MM.1S (cell line): ENCODE measurements around the gene ABCA3.

Source experiments
- DNase-seq: peaks from one replicate; pipeline ENCODE4 v3.0.0-alpha.2; 2015
- H2AFZ ChIP-seq: fragments of 300-600 bp; sonication (generic); 2 replicates; pipeline ENCODE4 v1.6.0; 2016; ENCODE audit warnings: antibody characterized with exemption, low read length
- H3F3A ChIP-seq: fragments of 300-600 bp; sonication (generic); 2 replicates; pipeline ENCODE4 v1.6.1; 2016; ENCODE audit warnings: mild to moderate bottlenecking, antibody characterized with exemption, low read length, moderate library complexity, mixed read lengths; ENCODE audit not compliant: insufficient read depth
- H3K27ac ChIP-seq: fragments of 300-600 bp; sonication (generic); 2 replicates; pipeline ENCODE4 v1.5.1; 2016; ENCODE audit warnings: mild to moderate bottlenecking, low read length
- H3K27me3 ChIP-seq: fragments of 300-600 bp; sonication (generic); replicated peaks from 2 replicates; pipeline ENCODE4 v1.6.0; 2016; ENCODE audit warnings: low read length; ENCODE audit not compliant: insufficient read depth
- H3K36me3 ChIP-seq: fragments of 300-600 bp; sonication (generic); replicated peaks from 2 replicates; pipeline ENCODE4 v1.6.1; 2016; ENCODE audit warnings: mild to moderate bottlenecking, low read length, mixed read lengths; ENCODE audit not compliant: insufficient read depth
- H3K4me1 ChIP-seq: fragments of 300-600 bp; sonication (generic); 2 replicates; pipeline ENCODE4 v1.6.1; 2016; ENCODE audit warnings: low read length, mixed read lengths
- H3K4me2 ChIP-seq: fragments of 300-600 bp; sonication (generic); 2 replicates; pipeline ENCODE4 v1.6.0; 2016; ENCODE audit warnings: low read depth, low read length
- H3K4me3 ChIP-seq: fragments of 300-600 bp; sonication (generic); 2 replicates; pipeline ENCODE4 v1.5.1; 2016; ENCODE audit warnings: low read length, mixed read lengths
- H3K79me2 ChIP-seq: fragments of 300-600 bp; sonication (generic); 2 replicates; pipeline ENCODE4 v1.6.1; 2016; ENCODE audit warnings: mixed run types, low read length, mixed read lengths
- H3K9ac ChIP-seq: fragments of 300-600 bp; sonication (generic); 2 replicates; pipeline ENCODE4 v1.6.1; 2016; ENCODE audit warnings: low read length, mixed read lengths
- H3K9me2 ChIP-seq: fragments of 300-600 bp; sonication (generic); replicated peaks from 2 replicates; pipeline ENCODE4 v1.6.1; 2016; ENCODE audit warnings: mild to moderate bottlenecking, low read length, mixed read lengths; ENCODE audit not compliant: insufficient read depth
- H3K9me3 ChIP-seq: fragments of 300-600 bp; sonication (generic); replicated peaks from 2 replicates; pipeline ENCODE4 v1.6.1; 2016; ENCODE audit warnings: mild to moderate bottlenecking, low read length, mixed read lengths; ENCODE audit not compliant: insufficient read depth
- H4K20me1 ChIP-seq: fragments of 300-600 bp; sonication (generic); 2 replicates; pipeline ENCODE4 v1.6.1; 2016; ENCODE audit warnings: mild to moderate bottlenecking, low read length, moderate library complexity, mixed read lengths; ENCODE audit not compliant: insufficient read depth
- EZH2 ChIP-seq: fragments of 300-600 bp; sonication (generic); optimal IDR thresholded peaks from 2 replicates; pipeline ENCODE3; 2017; ENCODE audit warnings: low read depth, mild to moderate bottlenecking, antibody characterized with exemption, low read length, mixed read lengths
- EZH2phosphoT487 ChIP-seq: fragments of 300-600 bp; sonication (generic); IDR thresholded peaks from 2 replicates; pipeline ENCODE4 v1.6.1; 2018; ENCODE audit warnings: antibody characterized with exemption, low read length
- TF ChIP-seq, protein P1 (sequence below): fragments of 300-600 bp; sonication (generic); IDR thresholded peaks from 2 replicates; pipeline ENCODE4 v1.5.1; 2016; ENCODE audit warnings: antibody characterized with exemption, low read length, mixed read lengths

The ABCA3 gene

DNA sequence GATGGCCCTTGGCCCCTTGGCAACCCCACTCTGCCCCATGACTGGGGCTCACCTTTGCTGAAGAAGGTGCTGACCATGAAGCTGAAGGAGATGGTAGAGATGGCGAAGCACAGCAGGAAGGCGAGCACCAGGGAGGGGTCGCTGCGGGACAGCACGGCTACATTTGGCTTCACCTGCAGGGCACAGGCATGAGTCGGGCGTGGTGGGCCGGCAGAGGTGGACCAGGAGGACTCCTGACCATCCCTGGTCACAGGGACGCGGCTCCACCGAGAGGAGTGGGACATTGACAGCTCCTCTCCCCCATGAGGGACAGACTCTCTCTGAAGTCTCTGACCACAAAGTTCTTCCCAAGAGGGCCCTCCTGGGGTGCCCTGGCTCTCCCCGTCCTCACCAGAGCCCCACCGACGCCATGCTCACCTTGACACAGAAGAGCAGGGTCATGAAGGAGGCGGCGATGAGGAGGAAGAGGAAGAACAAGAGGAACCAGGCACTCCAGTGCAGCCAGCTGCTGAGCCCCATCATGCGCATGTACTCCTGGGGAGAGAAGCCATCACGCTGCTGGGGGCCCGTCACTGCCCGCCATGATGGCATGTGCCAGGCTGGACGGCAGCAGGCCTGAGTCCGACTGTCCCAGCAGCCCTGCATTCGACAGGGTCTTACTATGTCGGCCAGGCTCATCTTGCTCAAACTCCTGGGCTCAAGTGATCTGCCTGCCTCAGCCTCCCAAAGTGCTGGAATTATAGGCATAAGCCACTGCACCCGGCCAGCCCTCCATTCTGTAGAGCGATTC lies 23.1 kb downstream of the ABCA3 start:
- Histone ChIP-seq H3K9me2 (no peaks in the 10 kb centered on the region), H3K9me3 (no peaks in the 10 kb centered on the region), H3K27ac (no peak overlapping the region), H3K27me3 (peaks cover 68% of the 10 kb centered on the region), H3F3A (no peaks in the 10 kb centered on the region), H2AFZ (no peak overlapping the region), H4K20me1 (no peaks in the 10 kb centered on the region), H3K36me3 (no peaks in the 10 kb centered on the region), H3K9ac (no peak overlapping the region), H3K79me2 (no peaks in the 10 kb centered on the region), H3K4me3 (no peak overlapping the region), H3K4me1 (no peaks in the 10 kb centered on the region), H3K4me2 (no peak overlapping the region)
- no peak for DNase-seq
- TF ChIP-seq EZH2phosphoT487 (no peak), EZH2 (no peak)
- TF ChIP-seq, protein P1, sequence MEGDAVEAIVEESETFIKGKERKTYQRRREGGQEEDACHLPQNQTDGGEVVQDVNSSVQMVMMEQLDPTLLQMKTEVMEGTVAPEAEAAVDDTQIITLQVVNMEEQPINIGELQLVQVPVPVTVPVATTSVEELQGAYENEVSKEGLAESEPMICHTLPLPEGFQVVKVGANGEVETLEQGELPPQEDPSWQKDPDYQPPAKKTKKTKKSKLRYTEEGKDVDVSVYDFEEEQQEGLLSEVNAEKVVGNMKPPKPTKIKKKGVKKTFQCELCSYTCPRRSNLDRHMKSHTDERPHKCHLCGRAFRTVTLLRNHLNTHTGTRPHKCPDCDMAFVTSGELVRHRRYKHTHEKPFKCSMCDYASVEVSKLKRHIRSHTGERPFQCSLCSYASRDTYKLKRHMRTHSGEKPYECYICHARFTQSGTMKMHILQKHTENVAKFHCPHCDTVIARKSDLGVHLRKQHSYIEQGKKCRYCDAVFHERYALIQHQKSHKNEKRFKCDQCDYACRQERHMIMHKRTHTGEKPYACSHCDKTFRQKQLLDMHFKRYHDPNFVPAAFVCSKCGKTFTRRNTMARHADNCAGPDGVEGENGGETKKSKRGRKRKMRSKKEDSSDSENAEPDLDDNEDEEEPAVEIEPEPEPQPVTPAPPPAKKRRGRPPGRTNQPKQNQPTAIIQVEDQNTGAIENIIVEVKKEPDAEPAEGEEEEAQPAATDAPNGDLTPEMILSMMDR = no peak

DNA sequence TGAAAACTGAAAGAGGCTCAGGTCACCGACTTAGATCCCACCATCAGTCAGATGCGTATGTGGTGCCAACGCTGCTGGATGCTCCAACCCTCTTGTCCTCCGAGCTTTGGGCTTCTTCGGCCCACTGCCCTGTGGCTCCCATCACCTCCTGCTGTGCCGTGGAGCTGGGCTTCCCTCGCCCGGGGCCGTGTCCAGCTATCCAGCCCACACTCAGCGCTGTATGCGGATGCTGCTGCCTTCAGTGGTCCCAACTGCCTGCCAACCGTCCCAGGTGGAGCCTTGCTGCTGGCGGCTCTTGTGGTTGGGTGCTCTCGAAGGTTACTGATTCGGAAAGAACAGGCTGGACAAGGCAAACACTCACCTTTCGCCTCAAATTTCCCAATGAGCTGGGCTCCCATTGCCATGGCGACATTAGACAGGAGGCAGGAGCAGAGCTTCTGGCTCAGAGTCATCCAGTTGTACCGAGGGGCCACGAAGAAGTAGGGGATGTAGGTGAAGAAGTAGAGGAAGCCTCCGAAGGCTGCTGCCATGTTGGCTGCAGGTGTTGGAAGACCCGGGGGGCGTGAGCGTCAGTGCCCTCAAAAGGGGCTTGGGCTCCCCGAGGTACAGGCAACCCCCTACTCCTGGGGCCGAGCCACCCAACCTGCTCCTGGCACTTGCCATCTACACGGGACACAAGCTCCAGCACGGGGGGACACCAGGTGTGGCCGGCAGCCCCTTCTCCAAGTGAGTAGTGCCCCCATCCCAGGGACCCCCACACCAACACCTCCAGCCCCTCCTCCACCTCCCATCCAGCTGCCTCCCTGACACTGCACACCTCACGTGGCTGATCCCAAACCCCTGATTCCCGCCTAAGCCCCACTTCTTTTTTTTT lies 32.2 kb downstream of the ABCA3 start:
- no peak overlapping the region for H3K27ac ChIP-seq
- no peak for DNase-seq
- no peak for TF ChIP-seq EZH2phosphoT487
- TF ChIP-seq, protein P1 = no peak
- no peak for TF ChIP-seq EZH2

DNA sequence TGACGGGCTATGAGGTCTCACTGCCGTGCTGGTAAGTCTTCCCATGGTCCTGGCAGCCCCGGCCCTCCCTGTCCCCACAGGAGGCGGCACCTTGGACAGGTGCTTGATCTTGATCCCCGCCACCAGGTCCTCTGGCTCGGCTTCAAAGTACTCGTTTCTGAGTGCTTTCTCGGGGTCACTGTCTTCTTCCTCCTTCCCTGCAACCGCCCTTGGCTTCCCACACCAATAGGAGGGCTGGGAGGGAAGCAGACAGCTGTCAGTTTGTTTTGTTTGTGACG lies 40.7 kb downstream of the ABCA3 start:
- H2AFZ ChIP-seq = no peak overlapping the region
- H3K4me3 ChIP-seq = no peak overlapping the region
- no peaks in the 10 kb centered on the region for H3F3A ChIP-seq
- no peak overlapping the region for H3K9ac ChIP-seq
- no peaks in the 10 kb centered on the region for H3K79me2 ChIP-seq
- no peaks in the 10 kb centered on the region for H3K4me1 ChIP-seq
- TF ChIP-seq EZH2phosphoT487 (no peak), EZH2 (no peak)
- TF ChIP-seq, protein P1 = no peak
- no peak overlapping the region for H3K4me2 ChIP-seq
- H3K9me2 ChIP-seq = no peaks in the 10 kb centered on the region
- H3K27me3 ChIP-seq = peaks cover 86% of the 10 kb centered on the region
- no peak overlapping the region for H3K27ac ChIP-seq
- no peaks in the 10 kb centered on the region for H4K20me1 ChIP-seq
- H3K9me3 ChIP-seq = no peaks in the 10 kb centered on the region
- no peaks in the 10 kb centered on the region for H3K36me3 ChIP-seq
- no peak for DNase-seq

More for the DNA sequence above, 32.2 kb downstream of the ABCA3 start:
- no peaks in the 10 kb centered on the region for H3F3A ChIP-seq
- no peaks in the 10 kb centered on the region for H3K36me3 ChIP-seq
- no peaks in the 10 kb centered on the region for H3K79me2 ChIP-seq
- H2AFZ ChIP-seq = no peak overlapping the region
- no peaks in the 10 kb centered on the region for H3K4me1 ChIP-seq
- H3K9me2 ChIP-seq = no peaks in the 10 kb centered on the region
- peaks cover 81% of the 10 kb centered on the region for H3K27me3 ChIP-seq
- no peak overlapping the region for H3K9ac ChIP-seq
- no peak overlapping the region for H3K4me3 ChIP-seq
- H3K9me3 ChIP-seq = no peaks in the 10 kb centered on the region
- no peak overlapping the region for H3K4me2 ChIP-seq
- H4K20me1 ChIP-seq = no peaks in the 10 kb centered on the region
